ENCODE results near the gene ZNF618. TPM values are rescaled to one million over a fixed set of nuclear protein-coding genes. Genes with fewer than 3 reads are reported as not detected.

ZNF618 gene
- total RNA-seq, 2 donors from 2014 or later: 1.4 to 3.0 TPM

- Histone ChIP-seq H3K9me3 (no peaks in the 10 kb centered on the region), H3K27ac (peak overlapping the region in 1 of 2 donors; percentile 44), H3K4me1 (peaks cover 0 to 41% of the 10 kb centered on the region in 2 donors), H3K27me3 (no peaks in the 10 kb centered on the region), H3K4me3 (no peak overlapping the region), H3K36me3 (no peaks in the 10 kb centered on the region)
- no peak for TF ChIP-seq CTCF (IDR thresholded peaks at IDR 0.05)
- DNase-seq (ENCODE audit: low spot score): peak; percentile 89
Observed at GRCh38 chr9:113989017-113989713, 113.1 kb downstream of the ZNF618 start.

DNA sequence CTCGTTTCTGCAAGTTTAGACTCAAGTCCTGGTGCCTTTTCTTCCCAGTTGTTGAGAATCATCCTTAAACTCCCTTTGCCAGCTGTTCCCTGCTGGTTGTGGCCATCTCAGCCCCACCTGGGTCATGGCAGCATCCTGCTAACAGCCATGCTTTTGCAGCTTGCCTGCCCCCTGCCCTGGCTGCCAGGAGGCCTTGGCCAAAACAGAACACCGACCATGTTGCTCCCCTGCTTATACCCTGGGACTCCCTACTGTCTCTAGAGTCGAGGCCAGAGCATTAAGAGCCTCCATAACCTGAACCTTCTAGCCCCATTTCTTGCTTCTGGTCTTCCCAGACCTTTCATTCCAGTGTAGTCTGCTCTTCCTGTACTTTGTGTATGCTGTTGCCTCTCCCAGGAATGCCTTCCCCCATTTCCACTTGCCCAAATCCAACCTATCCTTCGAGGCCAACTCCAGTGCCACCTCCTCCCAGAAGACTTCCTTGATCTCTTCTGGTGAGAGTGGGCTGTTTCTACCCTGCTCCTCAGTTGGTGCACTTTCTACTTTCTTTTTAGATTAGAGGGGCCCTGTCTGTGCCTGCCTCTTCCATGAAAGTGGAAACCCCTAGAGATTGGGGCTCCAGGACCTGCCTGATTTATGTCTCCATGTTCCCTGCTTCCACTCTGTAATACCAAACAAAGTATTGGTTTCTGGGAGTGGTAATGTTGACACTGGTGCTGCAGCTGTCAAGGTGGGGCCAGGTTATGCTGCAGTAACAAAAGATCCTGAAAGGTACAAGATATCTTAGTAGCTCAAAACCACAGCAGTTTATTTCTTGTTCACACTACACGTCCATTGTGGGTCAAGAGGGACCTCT is 113.8 kb downstream of the ZNF618 start:
- Histone ChIP-seq H3K4me3 (no peak overlapping the region), H3K9me3 (no peaks in the 10 kb centered on the region), H3K36me3 (no peaks in the 10 kb centered on the region), H3K27me3 (no peaks in the 10 kb centered on the region), H3K4me1 (peaks cover 0 to 49% of the 10 kb centered on the region in 2 donors), H3K27ac (no peak overlapping the region)
- TF ChIP-seq CTCF (IDR thresholded peaks at IDR 0.05): no peak
- no peak for DNase-seq (ENCODE audit: low spot score)

DNA sequence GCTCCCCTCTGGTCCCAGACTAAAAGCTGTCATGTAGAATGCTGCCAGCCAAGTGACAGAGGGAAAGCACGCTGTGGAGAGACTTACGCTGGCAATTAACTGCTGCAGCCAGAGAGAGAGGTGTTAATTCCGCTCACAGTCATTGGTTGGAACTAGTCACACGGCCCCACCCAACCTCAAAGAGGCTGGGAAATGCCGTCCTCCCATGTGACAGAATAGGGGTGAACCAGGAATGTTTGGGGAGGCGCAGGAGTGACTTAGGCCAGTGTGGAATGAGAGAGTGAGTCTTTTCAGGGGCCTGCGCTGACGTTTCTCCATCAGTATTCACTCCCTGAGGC is 114.4 kb downstream of the ZNF618 start:
- H3K36me3 ChIP-seq: no peaks in the 10 kb centered on the region
- peak overlapping the region in 1 of 2 donors; percentile 15 for H3K27ac ChIP-seq
- H3K9me3 ChIP-seq: no peaks in the 10 kb centered on the region
- no peak for TF ChIP-seq CTCF (IDR thresholded peaks at IDR 0.05)
- H3K27me3 ChIP-seq: no peaks in the 10 kb centered on the region
- no peak overlapping the region for H3K4me3 ChIP-seq
- no peak for DNase-seq (ENCODE audit: low spot score)
- H3K4me1 ChIP-seq: peaks cover 0 to 54% of the 10 kb centered on the region in 2 donors

GRCh38 chr9:113990975-113991471 is 114.9 kb downstream of the ZNF618 start:
- no peak for DNase-seq (ENCODE audit: low spot score)
- Histone ChIP-seq H3K9me3 (no peaks in the 10 kb centered on the region), H3K4me3 (no peak overlapping the region), H3K27me3 (no peaks in the 10 kb centered on the region), H3K27ac (peak overlapping the region in 1 of 2 donors; percentile 15), H3K36me3 (no peaks in the 10 kb centered on the region), H3K4me1 (peaks cover 0 to 54% of the 10 kb centered on the region in 2 donors)
- no peak for TF ChIP-seq CTCF (IDR thresholded peaks at IDR 0.05)

GRCh38 chr9:113991714-113992113 is 115.6 kb downstream of the ZNF618 start:
- no peak overlapping the region for H3K4me3 ChIP-seq
- no peaks in the 10 kb centered on the region for H3K9me3 ChIP-seq
- no peak for TF ChIP-seq CTCF (IDR thresholded peaks at IDR 0.05)
- no peak for DNase-seq (ENCODE audit: low spot score)
- no peaks in the 10 kb centered on the region for H3K27me3 ChIP-seq
- no peaks in the 10 kb centered on the region for H3K36me3 ChIP-seq
- no peak overlapping the region for H3K27ac ChIP-seq
- peaks cover 0 to 54% of the 10 kb centered on the region in 2 donors for H3K4me1 ChIP-seq
